GM19043 (cell line): ENCODE measurements around the gene BORCS8.
"Not testable (repeated sequence)": the region's sequence is repeated elsewhere in the genome, so short reads cannot be mapped to it uniquely, and the experiment has no call there.

Experiments used
- ATAC-seq: cut with Tn5 transposase; IDR thresholded peaks from one replicate; pipeline ENCODE4 v1.9.1; 2021; ENCODE audit warnings: low read depth; ENCODE audit not compliant: unreplicated experiment

BORCS8 gene

GRCh38 chr19:19192078-19192882, at the start of gene BORCS8, which contains the start of gene RFXANK:
Gene BORCS8 (minus strand): TSS chr19:19192152. CDS start chr19:19192117, 35 bp downstream.
Gene RFXANK (plus strand): TSS chr19:19192258. CDS start chr19:19193947, 1,689 bp downstream.
- peak; percentile 82 for ATAC-seq

GRCh38 chr19:19240476-19240875, 48.5 kb upstream of the BORCS8 start:
- ATAC-seq, result no peak

- ATAC-seq, result no peak
Observed at GRCh38 chr19:19239675-19240074, 47.7 kb upstream of the BORCS8 start.

GRCh38 chr19:19238126-19238894, 46.4 kb upstream of the BORCS8 start:
- no peak for ATAC-seq

GRCh38 chr19:19236173-19236572, 44.2 kb upstream of the BORCS8 start:
- no peak for ATAC-seq

- ATAC-seq, result no peak
Observed at GRCh38 chr19:19234220-19234816, 42.4 kb upstream of the BORCS8 start.

GRCh38 chr19:19232261-19232721, 40.3 kb upstream of the BORCS8 start:
- ATAC-seq, result no peak

GRCh38 chr19:19230999-19231398, 39.0 kb upstream of the BORCS8 start:
- no peak for ATAC-seq

GRCh38 chr19:19229701-19230100, 37.7 kb upstream of the BORCS8 start:
- no peak for ATAC-seq

- no peak for ATAC-seq
Observed at GRCh38 chr19:19227217-19227616, 35.3 kb upstream of the BORCS8 start.

GRCh38 chr19:19226663-19227062, 34.7 kb upstream of the BORCS8 start:
- no peak for ATAC-seq

- no peak for ATAC-seq
Observed at GRCh38 chr19:19226204-19226603, 34.3 kb upstream of the BORCS8 start.

GRCh38 chr19:19224852-19225494, 33.0 kb upstream of the BORCS8 start:
- no peak for ATAC-seq

GRCh38 chr19:19224150-19224851, 32.3 kb upstream of the BORCS8 start:
- no peak for ATAC-seq

- no peak for ATAC-seq
Observed at GRCh38 chr19:19223636-19224035, 31.7 kb upstream of the BORCS8 start.

- ATAC-seq, result no peak
Observed at GRCh38 chr19:19223060-19223459, 31.1 kb upstream of the BORCS8 start.

GRCh38 chr19:19221000-19221399, 29.0 kb upstream of the BORCS8 start:
- not testable (repeated sequence) for ATAC-seq

GRCh38 chr19:19218911-19219310, 27.0 kb upstream of the BORCS8 start:
- no peak for ATAC-seq

GRCh38 chr19:19217099-19217498, 25.1 kb upstream of the BORCS8 start:
- no peak for ATAC-seq

GRCh38 chr19:19215792-19216191, 23.8 kb upstream of the BORCS8 start:
- no peak for ATAC-seq
